ENCODE data around the gene PRM1. TPM values are rescaled to one million over a fixed set of nuclear protein-coding genes. Genes with fewer than 3 reads are reported as not detected.
"Not testable (repeated sequence)": the region's sequence is repeated elsewhere in the genome, so short reads cannot be mapped to it uniquely, and the experiment has no call there.

Gene PRM1
- total RNA-seq, 4 donors from 2014 or later, result not detected

DNA sequence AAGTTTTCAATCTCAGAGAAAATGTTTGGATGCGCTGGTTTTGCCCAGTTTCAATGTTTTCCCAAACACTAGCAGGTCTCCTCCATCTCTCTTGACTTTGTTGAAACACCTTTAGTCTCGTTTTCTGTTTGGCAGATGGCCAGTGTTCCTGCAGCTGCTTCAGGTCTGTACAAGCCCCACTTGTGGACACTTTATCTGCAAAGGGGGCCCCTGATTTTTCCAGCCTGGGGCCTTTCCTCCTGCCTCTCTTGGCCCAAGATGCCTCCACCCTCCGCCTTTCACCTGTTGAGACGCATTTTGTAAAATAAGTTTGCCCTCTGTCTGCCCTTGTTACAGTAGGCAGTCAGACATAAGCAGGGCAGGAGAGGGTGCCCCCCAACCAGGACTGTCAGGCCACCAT lies 21.8 kb upstream of the PRM1 start:
- DNase-seq, result no peak
- TF ChIP-seq POLR2A (IDR thresholded peaks at IDR 0.05), result no peak
- TF ChIP-seq CTCF (IDR thresholded peaks at IDR 0.05), result no peak
- intact Hi-C loops (cut with DNase I; ENCODE audit: low total_unique reads), result no loop called here
- Histone ChIP-seq H3K4me1 (peaks cover 0 to 2% of the 10 kb centered on the region in 2 donors), H3K9me3 (no peaks in the 10 kb centered on the region), H3K4me3 (no peak overlapping the region), H3K27ac (no peak overlapping the region), H3K27me3 (no peaks in the 10 kb centered on the region), H3K36me3 (no peaks in the 10 kb centered on the region)

DNA sequence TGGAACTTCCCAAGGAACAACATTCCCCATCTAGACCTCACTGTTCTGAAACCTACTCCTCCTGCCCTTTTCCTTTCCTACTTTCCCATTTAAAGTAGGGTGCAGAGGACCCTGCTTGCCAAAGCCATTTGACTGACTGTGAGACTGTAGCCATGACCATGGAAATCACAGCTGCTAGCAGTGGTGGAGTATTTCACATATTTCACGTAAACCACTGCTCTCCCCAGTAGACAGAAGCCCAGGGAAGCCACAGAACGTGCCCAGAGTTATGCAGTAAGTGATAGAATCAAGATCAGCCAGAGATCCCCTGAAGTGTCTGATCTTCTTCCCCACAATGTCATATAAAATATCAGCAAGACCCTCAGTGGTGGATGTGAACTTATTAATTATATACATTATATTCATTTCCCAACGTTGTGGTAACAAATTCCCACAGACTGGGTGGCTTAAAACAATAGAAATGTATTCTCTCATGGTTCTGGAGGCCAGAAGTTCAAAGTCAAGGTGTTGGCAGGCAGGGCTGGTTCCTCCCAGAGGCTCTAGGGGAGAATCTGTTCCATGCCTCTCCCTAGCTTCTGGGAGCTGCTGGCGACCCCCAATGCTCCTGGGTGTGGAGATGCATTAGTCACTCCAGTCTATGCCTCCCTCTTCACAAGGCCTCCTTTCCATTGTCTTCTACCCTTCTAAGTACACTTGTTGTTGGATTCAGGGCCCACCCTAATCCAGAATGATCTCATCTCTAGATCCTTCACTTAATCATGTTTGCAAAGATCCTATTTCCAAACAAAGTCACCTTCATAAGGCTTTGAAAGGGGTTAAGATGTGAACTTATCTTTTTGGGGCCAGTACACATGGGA lies 20.7 kb upstream of the PRM1 start:
- no peak for DNase-seq
- Histone ChIP-seq H3K36me3 (no peaks in the 10 kb centered on the region), H3K27me3 (no peaks in the 10 kb centered on the region), H3K4me3 (no peak overlapping the region), H3K27ac (no peak overlapping the region), H3K9me3 (no peaks in the 10 kb centered on the region), H3K4me1 (peaks cover 0 to 9% of the 10 kb centered on the region in 2 donors)
- TF ChIP-seq POLR2A (IDR thresholded peaks at IDR 0.05) (no peak), CTCF (IDR thresholded peaks at IDR 0.05) (no peak)
- intact Hi-C loops (cut with DNase I; ENCODE audit: low total_unique reads), result no loop called here

DNA sequence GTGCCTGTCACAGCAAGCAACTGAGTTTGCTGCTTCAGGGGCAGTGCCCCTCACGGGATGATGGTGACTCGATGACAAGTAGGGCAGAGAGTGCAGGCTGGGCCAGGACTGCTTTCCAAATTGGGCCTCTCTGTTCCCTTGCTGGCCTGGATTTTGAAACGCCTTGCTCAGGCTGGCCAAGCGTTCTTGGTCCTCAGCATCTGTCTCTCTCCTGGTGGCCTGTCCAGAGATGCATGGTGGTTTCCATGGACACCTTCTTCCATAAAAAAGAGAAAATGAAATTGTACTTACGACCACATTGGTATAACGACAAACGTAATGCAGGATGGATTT lies 19.4 kb upstream of the PRM1 start:
- Histone ChIP-seq H3K27ac (no peak overlapping the region), H3K9me3 (no peaks in the 10 kb centered on the region), H3K4me3 (no peak overlapping the region), H3K36me3 (no peaks in the 10 kb centered on the region), H3K27me3 (no peaks in the 10 kb centered on the region), H3K4me1 (peaks cover 0 to 9% of the 10 kb centered on the region in 2 donors)
- TF ChIP-seq CTCF (IDR thresholded peaks at IDR 0.05), result no peak
- no peak for TF ChIP-seq POLR2A (IDR thresholded peaks at IDR 0.05)
- intact Hi-C loops (cut with DNase I; ENCODE audit: low total_unique reads), result no loop called here
- no peak for DNase-seq

DNA sequence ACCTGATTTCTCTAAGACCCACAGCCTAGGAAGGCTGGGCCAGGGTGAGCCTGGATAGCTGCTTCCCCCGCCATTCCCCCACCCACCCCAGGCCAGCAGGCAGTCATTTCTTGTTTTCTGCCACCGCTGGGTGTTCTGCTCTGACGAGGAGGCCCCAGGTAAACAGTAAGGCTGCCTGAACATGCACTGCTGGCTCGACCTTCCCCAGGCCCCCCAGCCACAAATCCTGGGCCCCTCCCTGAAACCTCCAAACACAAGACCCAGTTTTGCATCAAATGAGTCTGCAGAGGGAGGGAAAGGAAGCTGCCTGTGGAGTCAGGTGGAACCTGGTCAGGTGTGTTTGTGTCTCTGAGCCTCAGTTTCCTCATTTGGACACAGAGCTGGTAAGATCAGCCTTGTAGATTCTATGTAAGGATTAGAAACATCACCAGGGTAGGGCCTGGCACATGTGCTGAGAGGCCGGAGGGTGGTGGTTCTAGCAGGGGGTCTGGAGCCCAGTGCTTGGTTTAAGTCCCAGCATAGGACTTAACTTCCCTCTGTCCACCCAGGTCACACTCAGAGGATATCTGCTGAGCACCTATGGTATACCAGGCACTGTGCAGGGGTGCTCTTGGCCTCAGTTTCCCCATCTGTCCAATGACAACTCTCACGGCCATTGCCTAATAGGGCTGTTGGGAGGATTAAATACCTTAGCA lies 18.9 kb upstream of the PRM1 start:
- H3K36me3 ChIP-seq, result no peaks in the 10 kb centered on the region
- intact Hi-C loops (cut with DNase I; ENCODE audit: low total_unique reads), result no loop called here

DNA sequence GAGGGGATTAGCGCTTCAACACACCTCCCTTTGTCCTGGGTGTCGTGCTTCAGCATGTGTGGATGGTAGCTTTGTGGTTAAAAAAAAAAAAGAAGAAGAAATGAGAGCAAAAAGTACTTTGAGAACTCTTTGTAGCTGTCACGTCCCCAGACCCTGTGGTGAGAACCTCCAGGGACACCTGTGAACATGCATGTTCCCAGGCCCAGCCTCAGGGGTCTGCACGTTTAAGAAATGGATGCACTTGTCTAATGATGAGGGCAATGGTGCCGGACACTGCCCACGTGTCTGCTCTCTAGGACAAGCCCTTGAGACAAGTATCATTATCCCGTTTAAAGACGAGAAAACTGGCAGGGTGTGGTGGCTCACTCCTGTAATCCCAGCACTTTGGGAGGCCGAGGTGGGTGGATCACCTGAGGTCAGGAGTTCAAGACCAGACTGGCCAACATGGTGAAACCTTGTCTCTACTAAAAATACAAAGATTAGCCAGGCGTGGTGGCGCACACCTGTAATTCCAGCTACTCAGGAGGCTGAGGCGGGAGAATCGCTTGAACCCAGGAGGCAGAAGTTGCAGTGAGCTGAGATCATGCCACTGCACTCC lies 17.9 kb upstream of the PRM1 start:
- H3K27ac ChIP-seq; intact Hi-C loops (cut with DNase I; ENCODE audit: low total_unique reads); H3K36me3 ChIP-seq; H3K4me1 ChIP-seq; H3K4me3 ChIP-seq; DNase-seq; H3K9me3 ChIP-seq; H3K27me3 ChIP-seq: not testable (repeated sequence)

More for the DNA sequence above, 18.9 kb upstream of the PRM1 start:
- Histone ChIP-seq H3K4me3 (no peak overlapping the region), H3K27ac (no peak overlapping the region), H3K9me3 (no peaks in the 10 kb centered on the region), H3K4me1 (peaks cover 0 to 9% of the 10 kb centered on the region in 2 donors), H3K27me3 (no peaks in the 10 kb centered on the region)
- TF ChIP-seq POLR2A (IDR thresholded peaks at IDR 0.05), result no peak
- no peak for TF ChIP-seq CTCF (IDR thresholded peaks at IDR 0.05)
- no peak for DNase-seq
